NK-92 treated with Interleukin-12 subunit alpha and Interleukin-12 subunit beta, amount 100 ng/mL, for 24 hours (cell line): ENCODE measurements around the gene NKX2-3.
A peak's percentile ranks its signal among the peaks of the same experiment; 100 is the strongest.

Experiments used
- DNase-seq: peaks from one replicate; lab custom pipeline; 2025; lab: John Stamatoyannopoulos, UW

NKX2-3 gene

DNA sequence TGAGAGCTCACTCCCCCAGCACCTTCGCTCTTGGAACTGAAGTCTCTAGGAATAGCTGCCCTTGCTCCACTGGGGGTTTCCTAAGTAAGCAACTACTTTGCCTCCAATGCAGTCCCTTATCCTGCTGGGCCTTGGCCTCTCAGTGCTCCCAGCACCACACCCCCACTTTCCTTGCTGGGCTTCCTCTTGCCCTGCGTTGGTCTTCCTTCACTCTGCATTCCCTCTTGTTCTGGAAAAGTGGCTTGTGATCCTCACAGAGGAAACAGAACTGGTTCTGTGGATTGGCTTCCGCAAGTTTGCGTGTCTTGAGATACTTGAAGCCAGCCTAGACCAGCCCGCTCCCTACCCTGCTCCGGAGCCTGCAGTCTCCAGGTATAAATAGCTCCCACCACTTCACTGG, 6.4 kb downstream of the NKX2-3 start:
- DNase-seq = no peak

GRCh38 chr10:99539820-99540219, 7.1 kb downstream of the NKX2-3 start:
- DNase-seq = no peak

GRCh38 chr10:99540306-99540656, 7.5 kb downstream of the NKX2-3 start:
- no peak for DNase-seq

- no peak for DNase-seq
These were observed 8.2 kb downstream of the NKX2-3 start for GRCh38 chr10:99540657-99541531.

GRCh38 chr10:99544322-99544721, 11.6 kb downstream of the NKX2-3 start:
- no peak for DNase-seq

DNA sequence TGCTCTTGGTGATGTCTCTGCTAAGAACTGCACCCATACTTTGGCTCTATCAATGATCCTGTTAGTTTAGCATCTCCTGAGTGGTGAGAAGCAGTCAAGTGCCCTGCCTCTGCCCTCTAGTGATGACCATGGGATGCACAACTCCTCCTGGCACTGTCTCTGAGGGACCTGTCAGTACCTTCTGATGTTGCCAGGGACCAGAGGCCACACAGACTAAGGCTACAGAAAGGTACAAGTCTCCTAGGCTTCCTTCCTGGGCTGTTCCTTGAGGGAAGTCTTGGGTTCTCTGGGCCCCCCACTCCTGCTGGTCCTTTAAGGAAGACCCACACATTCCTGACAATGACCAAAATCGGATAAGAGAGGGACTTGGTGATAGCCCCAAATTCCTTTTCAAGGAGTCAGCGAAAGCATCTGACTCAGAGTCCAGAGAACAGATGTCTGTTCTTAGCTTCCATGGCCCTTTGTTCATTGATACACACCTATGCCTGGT, 15.3 kb downstream of the NKX2-3 start:
- DNase-seq = no peak

DNA sequence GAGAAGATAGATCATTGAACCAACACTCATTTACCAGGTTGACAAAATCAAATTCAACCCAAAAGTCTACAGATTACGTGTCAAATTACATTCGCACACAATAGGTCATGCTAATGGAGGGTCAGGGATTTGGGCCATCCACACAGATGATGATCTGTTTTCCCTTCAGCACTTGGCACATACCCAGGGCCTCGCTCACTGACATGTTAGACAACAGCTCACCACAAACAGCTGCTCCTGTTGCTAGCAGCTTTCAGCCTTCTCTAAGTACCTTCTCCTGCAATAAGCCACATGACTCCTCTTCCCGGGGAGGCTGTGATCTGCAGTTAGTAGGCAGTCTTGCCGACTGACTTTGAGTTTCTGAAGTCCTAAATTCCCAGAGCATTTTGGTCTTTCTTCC, 18.4 kb downstream of the NKX2-3 start:
- no peak for DNase-seq

DNA sequence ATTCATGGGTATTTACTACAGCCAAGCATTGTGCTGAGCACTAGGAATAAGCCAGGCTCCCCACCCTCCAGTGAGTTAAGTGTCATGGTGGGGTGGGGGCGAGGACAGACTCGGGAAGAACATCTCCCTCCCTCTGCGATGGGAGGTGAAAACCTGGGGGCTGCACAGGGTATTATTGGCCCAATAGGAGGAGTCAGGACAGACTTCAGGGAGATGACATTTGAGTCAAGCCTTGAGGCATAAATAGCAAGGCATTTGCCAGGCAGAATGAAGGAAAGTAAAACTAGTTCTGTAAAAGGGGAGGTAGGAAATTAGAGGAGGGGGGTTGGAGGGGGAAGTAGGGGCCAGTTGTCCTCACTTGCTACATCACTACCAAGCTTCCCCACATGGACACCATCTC, 18.9 kb downstream of the NKX2-3 start:
- DNase-seq = no peak

DNA sequence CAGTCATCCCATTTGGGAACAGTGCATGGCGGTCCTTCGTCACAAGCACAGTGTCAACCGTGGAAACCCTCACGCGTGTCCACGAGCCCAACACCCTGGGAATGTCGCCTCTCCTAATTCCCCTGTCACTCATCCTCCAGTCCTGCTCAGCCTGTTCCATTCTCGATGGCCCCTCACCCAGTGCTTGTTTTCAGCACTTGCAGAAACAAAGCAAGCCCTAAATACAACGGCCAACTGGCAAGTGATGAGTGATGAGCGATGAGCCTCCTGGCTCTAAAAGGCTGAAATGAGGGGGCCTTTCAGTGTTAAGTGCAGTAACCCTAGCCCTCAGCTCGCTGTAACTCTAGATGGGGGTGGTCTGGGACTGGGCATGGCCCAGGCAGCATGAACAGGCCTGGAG, 22.6 kb downstream of the NKX2-3 start:
- DNase-seq = no peak

DNA sequence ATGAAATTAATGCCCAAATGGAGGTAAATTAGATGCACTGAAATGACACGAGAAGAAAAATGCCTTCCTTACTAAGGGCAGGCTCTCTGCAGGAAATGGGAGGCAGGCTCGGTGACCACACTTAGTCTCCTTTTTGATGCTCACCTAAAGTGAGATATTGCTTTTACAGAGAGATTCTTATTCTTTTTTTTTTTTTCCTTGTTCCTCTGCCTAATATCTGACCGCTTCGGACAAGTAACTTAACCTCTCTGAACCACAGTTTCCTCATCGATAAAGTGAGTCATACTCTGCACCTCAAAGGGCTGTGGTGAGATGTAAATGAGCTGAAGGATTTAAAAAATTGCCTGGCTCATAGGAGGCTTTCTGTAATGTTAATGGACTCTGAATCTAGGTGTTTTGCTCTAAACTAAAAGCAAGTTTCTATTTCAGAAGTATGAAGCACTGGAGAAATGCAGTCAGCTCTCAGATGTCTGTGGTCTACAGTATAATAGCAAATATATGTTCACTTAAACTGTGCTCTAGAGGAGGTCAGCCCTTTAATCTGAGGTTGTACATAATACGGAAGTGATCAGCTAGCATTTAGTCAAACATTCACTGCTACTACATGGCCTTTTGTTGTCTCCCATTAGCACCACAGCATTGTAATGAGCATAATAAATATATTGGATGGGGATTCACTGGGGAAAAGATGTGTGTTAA, 23.2 kb downstream of the NKX2-3 start:
- peak; percentile 44 for DNase-seq

DNA sequence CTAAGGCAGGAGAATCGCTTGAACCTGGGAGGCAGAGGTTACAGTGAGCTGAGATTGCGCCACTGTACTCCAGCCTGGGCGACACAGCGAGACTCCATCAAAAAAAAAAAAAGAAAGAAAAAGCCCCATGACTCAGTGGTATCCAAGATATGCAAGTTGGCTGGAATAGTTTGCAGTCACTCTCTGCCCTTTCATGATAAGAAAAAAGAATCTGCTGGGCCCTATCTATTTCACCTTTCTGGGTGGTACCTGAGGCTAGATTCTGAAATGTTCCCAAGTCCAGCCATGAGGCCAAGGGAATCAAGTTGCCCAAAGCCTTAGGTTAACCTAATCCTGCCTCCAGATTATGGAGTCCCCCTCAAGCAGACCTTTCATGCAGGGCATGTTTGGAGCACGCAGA, 24.3 kb downstream of the NKX2-3 start:
- DNase-seq = no peak

DNA sequence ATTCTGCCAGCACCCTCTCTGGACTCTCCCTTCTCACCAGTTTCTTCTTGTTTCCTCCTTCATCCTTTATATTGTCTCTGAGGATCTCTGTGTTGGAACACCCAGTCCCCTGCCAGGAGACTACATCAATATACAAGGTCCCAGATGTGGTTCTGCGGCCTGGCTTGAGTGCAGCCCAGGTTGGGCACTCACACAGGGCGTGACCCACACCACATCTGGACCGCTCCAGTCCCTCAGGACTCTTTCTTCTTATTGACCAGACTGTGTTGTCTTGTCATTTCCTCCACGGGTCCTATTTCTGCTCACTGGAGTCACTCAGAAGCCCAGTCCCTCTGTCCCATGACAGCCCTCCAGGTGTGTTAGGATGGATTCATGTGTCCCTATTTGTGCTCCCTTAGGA, 26.0 kb downstream of the NKX2-3 start:
- no peak for DNase-seq

GRCh38 chr10:99560277-99561126, 27.8 kb downstream of the NKX2-3 start:
- DNase-seq = peak; percentile 22

DNA sequence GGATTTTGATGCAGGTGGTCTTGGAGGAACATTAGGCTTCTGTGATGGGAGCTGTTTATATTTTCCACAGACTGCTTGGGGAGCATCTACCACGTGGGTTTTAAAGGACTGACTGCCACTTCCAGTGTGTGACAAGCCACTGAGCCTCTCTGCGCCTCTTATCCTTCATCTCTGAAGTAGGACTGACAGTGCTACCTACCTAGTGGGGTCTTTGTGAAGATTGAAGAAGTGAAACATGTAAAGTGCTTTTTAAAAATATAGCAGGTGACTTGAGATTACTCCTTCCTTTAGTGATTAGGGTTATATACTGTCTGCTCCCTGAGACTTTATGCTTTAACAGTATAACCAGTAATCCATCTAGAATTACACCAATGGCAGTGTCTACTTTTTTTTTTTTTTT, 29.9 kb downstream of the NKX2-3 start:
- DNase-seq = no peak

DNA sequence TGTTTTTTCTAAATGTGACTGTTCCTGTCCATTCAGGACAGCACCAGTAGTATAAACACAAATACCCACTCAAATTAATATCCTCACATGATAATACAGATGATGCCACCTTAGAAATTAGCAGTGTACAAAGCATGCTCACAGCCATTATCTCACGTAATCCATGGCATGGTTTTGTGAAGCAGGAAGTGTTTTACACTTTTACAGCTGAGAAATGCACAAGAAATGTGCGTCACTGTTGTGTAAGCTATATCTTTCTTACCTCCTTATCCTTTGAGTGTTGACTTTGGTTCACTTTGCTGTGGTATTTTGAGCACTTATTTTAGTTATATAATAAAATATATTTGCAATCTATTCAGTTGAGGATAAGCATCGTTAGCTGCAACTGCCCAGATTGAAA, 31.6 kb downstream of the NKX2-3 start:
- no peak for DNase-seq

DNA sequence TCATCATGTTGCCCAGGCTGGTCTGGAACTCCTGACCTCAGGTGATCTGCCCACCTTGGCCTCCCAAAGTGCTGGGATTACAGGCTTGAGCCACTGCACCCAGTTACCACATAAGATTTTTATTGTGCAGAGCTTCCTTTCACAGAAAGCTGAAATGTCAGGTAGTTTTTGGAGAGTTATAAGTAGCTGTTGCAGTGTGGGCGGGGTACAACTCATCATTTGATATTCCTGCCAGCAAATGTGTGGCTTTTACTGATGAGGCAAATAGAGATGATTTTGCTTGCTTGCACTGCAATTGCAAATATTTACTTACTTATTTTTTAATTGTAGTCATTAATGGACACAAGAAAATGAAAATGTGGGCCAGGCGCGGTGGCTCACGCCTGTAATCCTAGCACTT, 32.4 kb downstream of the NKX2-3 start:
- DNase-seq = no peak

GRCh38 chr10:99569253-99569939, 36.7 kb downstream of the NKX2-3 start:
- no peak for DNase-seq

DNA sequence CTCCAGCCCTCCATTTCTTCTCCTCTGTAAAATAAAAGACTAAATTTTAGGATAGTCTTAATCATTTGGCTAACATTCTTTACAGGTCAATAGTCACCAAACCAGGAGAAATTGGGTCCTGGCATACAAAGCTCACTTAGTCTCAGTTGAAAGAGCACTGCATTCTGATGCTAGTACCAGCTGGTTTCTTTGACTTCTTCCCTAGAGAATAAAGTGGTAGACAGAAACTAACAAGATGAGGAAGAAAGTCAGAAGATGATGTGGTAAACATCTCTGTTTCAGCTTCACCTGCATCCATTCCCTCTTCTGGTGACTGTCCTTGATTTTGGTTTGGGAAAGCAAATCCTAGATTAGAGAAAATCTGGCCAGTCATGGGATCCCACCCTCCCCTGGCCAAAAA, 37.2 kb downstream of the NKX2-3 start:
- no peak for DNase-seq

DNA sequence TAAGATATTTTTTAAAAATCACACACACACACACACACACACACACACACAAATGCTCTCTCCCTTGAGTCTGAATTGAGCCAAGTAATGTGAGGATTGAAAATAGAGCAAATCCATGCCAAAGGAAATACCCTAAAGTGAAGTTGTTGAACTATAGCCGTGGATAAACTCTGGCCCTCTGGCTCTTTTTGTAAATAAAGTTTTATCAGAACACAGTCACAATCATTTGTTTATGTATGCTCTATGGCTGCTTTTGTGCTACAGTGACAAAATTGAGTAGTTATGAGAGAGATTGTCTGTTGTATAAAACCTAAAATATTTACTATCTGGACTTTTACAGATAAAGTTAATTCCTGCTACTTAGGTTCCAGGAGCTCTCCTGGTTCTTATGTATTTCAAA, 39.1 kb downstream of the NKX2-3 start:
- DNase-seq = no peak

GRCh38 chr10:99573790-99574189, 41.0 kb downstream of the NKX2-3 start:
- DNase-seq = no peak

DNA sequence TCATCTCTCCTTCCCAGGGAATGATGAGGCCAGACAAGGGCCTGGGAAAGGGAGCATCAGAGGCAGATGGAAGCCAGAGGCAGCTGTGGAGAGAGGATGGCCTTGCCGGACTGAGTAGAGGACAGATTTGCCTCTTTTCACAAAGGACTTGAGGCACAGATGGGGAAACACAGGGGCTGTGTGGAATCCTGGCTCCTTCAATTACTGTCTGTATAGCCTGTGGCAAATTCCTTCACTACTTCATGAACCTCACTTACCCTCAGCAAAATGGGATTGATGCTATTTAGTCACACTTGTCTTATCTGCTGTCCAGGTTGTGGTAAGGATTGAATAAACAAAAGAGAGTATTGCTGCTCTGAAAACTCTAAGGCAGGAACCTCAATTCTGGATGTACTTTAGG, 47.2 kb downstream of the NKX2-3 start:
- no peak for DNase-seq

DNA sequence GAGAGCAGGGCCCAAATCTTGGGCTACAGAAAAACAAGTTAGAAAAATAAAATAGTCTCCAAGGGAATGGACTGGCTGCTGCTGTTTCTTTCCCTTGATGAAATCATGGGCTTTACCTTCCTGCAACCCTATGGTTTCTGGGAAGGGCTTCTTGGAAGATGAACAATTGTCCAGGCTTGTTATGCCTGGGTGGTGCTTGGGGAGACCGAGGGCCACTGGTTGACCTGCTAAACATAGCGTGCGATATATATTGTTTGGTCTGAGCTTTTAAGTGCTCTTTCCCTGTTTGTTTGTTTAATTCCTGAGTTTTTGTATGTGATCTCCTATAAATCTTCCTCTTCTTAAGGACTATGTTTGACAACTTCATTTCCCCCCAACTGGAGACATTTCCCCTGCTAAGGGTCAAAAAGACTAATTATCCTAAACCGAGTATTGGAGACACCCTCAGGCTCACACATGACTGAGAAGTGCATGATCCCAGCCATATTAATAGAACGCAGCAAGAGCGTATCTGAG, 49.6 kb downstream of the NKX2-3 start:
- no peak for DNase-seq
